GM12878 (cell line): ENCODE results near the gene COL5A3. TPM values are rescaled to one million over a fixed set of nuclear protein-coding genes. Genes with fewer than 3 reads are reported as not detected.

Experiments used
- ATAC-seq: fragments of 200-7000 bp; cut with Tn5 transposase; 3 replicates; pipeline ENCODE4 v1.9.1; 2020; ENCODE audit warnings: mild to moderate bottlenecking, moderate library complexity
- BruUV-seq: library from RNA; stranded (reverse); fragments of 400-500 nt; replicated peaks from 2 replicates; lab custom pipeline; 2021; lab: Mats Ljungman, UMichigan
- CTCF ChIA-PET: fragments of 300-600 bp; sonication (Branson Sonifier 250); formaldehyde crosslinking; extraction: SDS; loops from one replicate; lab custom pipeline; 2021; ENCODE audit warnings: inconsistent platforms; lab: Yijun Ruan, JAX
- POLR2A ChIA-PET: fragments of 350-600 bp; formaldehyde crosslinking; extraction: SDS; loops from one replicate; lab custom pipeline; 2021; ENCODE audit warnings: inconsistent platforms; lab: Charles Lee
- RAD21 ChIA-PET: fragments of 300-600 bp; sonication (Branson Sonifier 250); formaldehyde crosslinking; loops from one replicate; lab custom pipeline; 2023; ENCODE audit warnings: antibody characterized with exemption; ENCODE audit not compliant: unreplicated experiment; lab: Charles Lee
- SMC1A ChIA-PET: fragments of 300-600 bp; sonication (Branson Sonifier 250); formaldehyde crosslinking; loops from one replicate; lab custom pipeline; 2023; ENCODE audit not compliant: unreplicated experiment, uncharacterized antibody; lab: Charles Lee
- DNase-seq: peaks from one replicate; pipeline ENCODE4 v3.0.0-alpha.2; 2011; ENCODE audit warnings: low read depth, low spot score
- FAIRE-seq: peaks from 3 replicates; lab custom pipeline; 2011; peaks lifted over from hg19 to GRCh38; lab: Jason Lieb, UNC
- H2AFZ ChIP-seq: 2 replicates; pipeline ENCODE4 v1.6.0; 2011; ENCODE audit warnings: low read depth, low read length, control low read depth; ENCODE audit not compliant: control insufficient read depth
- H3K27ac ChIP-seq: 2 replicates; pipeline ENCODE4 v1.5.1; 2011; ENCODE audit warnings: control low read depth; ENCODE audit not compliant: control insufficient read depth, insufficient read depth
- H3K27me3 ChIP-seq, 2 experiments: replicated peaks in 1 of 2; 2 replicates each; pipeline versions ENCODE4 v1.6.0 to v1.6.1; 2011; ENCODE audit warnings: low read length in 1 of 2; ENCODE audit not compliant: control insufficient read depth in 2 of 2, insufficient read depth in 2 of 2
- H3K36me3 ChIP-seq, 2 experiments: 2 replicates each; pipeline ENCODE4 v1.5.1; 2011; ENCODE audit warnings: low read length in 1 of 2; ENCODE audit not compliant: control insufficient read depth in 2 of 2, insufficient read depth in 2 of 2
- H3K4me1 ChIP-seq: 2 replicates; pipeline ENCODE4 v1.6.1; 2011; ENCODE audit warnings: mild to moderate bottlenecking, low read length, moderate library complexity, mixed read lengths; ENCODE audit not compliant: control insufficient read depth, insufficient read depth
- H3K4me2 ChIP-seq: 2 replicates; pipeline ENCODE4 v1.6.0; 2011; ENCODE audit warnings: control low read depth; ENCODE audit not compliant: control insufficient read depth, insufficient read depth
- H3K4me3 ChIP-seq: fragments of 200-600 bp; sonication (generic); 2 replicates; pipeline ENCODE4 v1.5.1; 2016
- H3K79me2 ChIP-seq: 2 replicates; pipeline ENCODE4 v1.6.0; 2011; ENCODE audit warnings: low read length; ENCODE audit not compliant: control insufficient read depth, insufficient read depth
- H3K9ac ChIP-seq: 2 replicates; pipeline ENCODE4 v1.8.0; 2011; ENCODE audit warnings: low read length, control low read depth, mixed read lengths; ENCODE audit not compliant: control insufficient read depth, insufficient read depth
- H3K9me3 ChIP-seq: replicated peaks from 3 replicates; pipeline ENCODE4 v1.5.1; 2011; ENCODE audit warnings: mild to moderate bottlenecking, low read length; ENCODE audit not compliant: control insufficient read depth, insufficient read depth
- H4K20me1 ChIP-seq: 2 replicates; pipeline ENCODE4 v1.6.0; 2011; ENCODE audit not compliant: control insufficient read depth, insufficient read depth
- BHLHE40 ChIP-seq, 2 experiments: fragments of 450-650 bp in 1 of 2; IDR thresholded peaks; 2 replicates each; pipeline ENCODE4 v1.6.1; 2011 to 2017; ENCODE audit warnings: low read depth in 2 of 2, borderline replicate concordance in 1 of 2, improper control_type of control experiment in 1 of 2, low read length in 1 of 2, mild to moderate bottlenecking in 1 of 2
- CHD2 ChIP-seq: IDR thresholded peaks from 2 replicates; pipeline ENCODE4 v1.6.1; 2011; ENCODE audit warnings: low read depth, low read length, improper control_type of control experiment, borderline replicate concordance
- HSF1 ChIP-seq: fragments of 150-350 bp; IDR thresholded peaks from 2 replicates; pipeline ENCODE4 v1.6.1; 2014; ENCODE audit warnings: mild to moderate bottlenecking, low read depth, low read length
- POU2F2 ChIP-seq: IDR thresholded peaks from 3 replicates; pipeline ENCODE4 v1.6.1; 2011; ENCODE audit warnings: low read depth, mild to moderate bottlenecking, low read length, borderline replicate concordance
- RAD51 ChIP-seq: fragments of 450-650 bp; IDR thresholded peaks from 2 replicates; pipeline ENCODE4 v1.6.1; 2016; ENCODE audit warnings: moderate library complexity, mild to moderate bottlenecking, inconsistent platforms
- SMAD5 ChIP-seq: IDR thresholded peaks from 2 replicates; pipeline ENCODE4 v1.6.1; 2016; ENCODE audit warnings: antibody characterized with exemption, low read depth
- WGBS: methylation state at CpG from one replicate; pipeline ENCODE4 v1.1.6; 2016; ENCODE audit warnings: low lambda C conversion rate; ENCODE audit not compliant: insufficient replicate concordance, insufficient coverage; ENCODE audit errors: missing lambda C conversion rate; 5-methylcytosine and 5-hydroxymethylcytosine counted together
- in situ Hi-C: fragments of 300-500 bp; cut with MboI; formaldehyde crosslinking; loops from 9 replicates; pipeline ENCODE4 v1.14.3; 2018; ENCODE audit warnings: mixed read lengths
- intact Hi-C: fragments of 100-400 bp; cut with micrococcal nuclease; formaldehyde crosslinking; loops from one replicate; pipeline ENCODE4 v1.14.2; 2022; ENCODE audit not compliant: unreplicated experiment
- polyA plus RNA-seq, 11 experiments: library from polyadenylated mRNA; depleted of rRNA in 4 of 11; unstranded in 6 of 11; stranded (reverse) in 5 of 11; fragments of >200 nt; fragmentation: Nextera tagmentation in 4 of 11; fragmentation: Illumina TruSeq in 1 of 11; extraction: Ambion mirVana in 4 of 11; extraction: Trizol in 1 of 11; gene quantifications; 1 replicate in 1 of 11; 2 replicates in 10 of 11; pipeline versions ENCODE4 v1.2.1 to v1.2.3, GENCODE V29; 2011 to 2016; ENCODE audit warnings: inconsistent platforms in 2 of 11, missing spikeins in 2 of 11, low read depth in 1 of 11
- total RNA-seq, 4 experiments: library from RNA; depleted of rRNA in 3 of 4; stranded (reverse); fragments of >200 nt in 3 of 4; fragmentation: Illumina TruSeq in 1 of 4; extraction: Trizol in 1 of 4; gene quantifications; 2 replicates each; pipeline versions ENCODE4 v1.2.1 to v1.2.3, GENCODE V29; 2013 to 2021

Gene COL5A3
- total and polyA plus RNA-seq, 10 of the 15 experiments (the other 5 are each of a cell fraction or from before 2014, with no cell fraction given) = under 0.01 to 8.3 (median 0.10) TPM; not detected in 2

- Histone ChIP-seq H3K4me2 (peak overlapping the region; percentile 59), H2AFZ (no peak overlapping the region), H3K4me1 (no peaks in the 10 kb centered on the region), H3K27ac (no peak overlapping the region), H3K9ac (no peak overlapping the region), H3K9me3 (no peaks in the 10 kb centered on the region; the same call in 2 of the 3 replicates), H4K20me1 (no peaks in the 10 kb centered on the region), H3K36me3 (no peaks in the 10 kb centered on the region), H3K4me3 (no peak overlapping the region), H3K79me2 (no peaks in the 10 kb centered on the region), H3K27me3 (no peaks in the 10 kb centered on the region)
- intact Hi-C loops (no loop called here), in situ Hi-C loops (loop anchor here (5.0 kb wide), 1 partner anchor 320 kb away; no protein-coding TSS in a partner anchor)
- SMC1A ChIA-PET = interaction anchor here (0.9 kb wide), 1 partner anchor 64 kb away, joined by 3 read pairs; no protein-coding TSS in a partner anchor
- POLR2A ChIA-PET = no interaction called here
- FAIRE-seq (no peak), ATAC-seq (no peak), DNase-seq (no peak)
- TF ChIP-seq POU2F2 (peak; percentile 60; the same call in 1 of the 3 replicates), HSF1 (no peak), CHD2 (no peak)
- RAD21 ChIA-PET = no interaction called here
- BruUV-seq = no TSS peak
- CTCF ChIA-PET = no interaction called here
- WGBS = 4% methylated on average over 20 of the region's 20 CpGs
Measured at GRCh38 chr19:9937001-9937411, 73.3 kb downstream of the COL5A3 start.

GRCh38 chr19:9936326-9937000, 73.8 kb downstream of the COL5A3 start, which contains the start of gene OLFM2:
OLFM2 (minus strand) TSS chr19:9936515; CDS start chr19:9936366, 149 bp downstream.
- TF ChIP-seq RAD51 (peak; percentile 35; the same call in 1 of the 2 replicates), SMAD5 (no peak), BHLHE40 (IDR thresholded peaks at IDR 0.05; ENCODE audit: borderline replicate concordance in 1 of 2, low read depth in 2 of 2, low read length in 1 of 2) (peak; percentile 13 to 67; a peak in 3 of 4 replicates)
- POLR2A ChIA-PET = no interaction called here
- Histone ChIP-seq H2AFZ (no peak within 1 kb of the TSS), H3K79me2 (no peaks in the 10 kb centered on the region), H3K4me1 (no peaks in the 10 kb centered on the region), H3K9me3 (no peaks in the 10 kb centered on the region; the same call in 2 of the 3 replicates), H3K27me3 (no peaks in the 10 kb centered on the region), H3K4me2 (peak within 1 kb of the TSS; percentile 59), H3K4me3 (no peak within 1 kb of the TSS), H3K9ac (no peak within 1 kb of the TSS), H3K36me3 (no peaks in the 10 kb centered on the region), H4K20me1 (no peaks in the 10 kb centered on the region), H3K27ac (no peak within 1 kb of the TSS)
- ATAC-seq = no peak
- intact Hi-C loops = no loop called here
- SMC1A ChIA-PET = interaction anchor here (1.4 kb wide), 1 partner anchor 91 kb away, joined by 4 read pairs; no protein-coding TSS in a partner anchor
- RAD21 ChIA-PET = interaction anchor here (0.6 kb wide), 1 partner anchor 437 kb away, joined by 3 read pairs; no protein-coding TSS in a partner anchor
- no TSS peak for BruUV-seq
- no peak for FAIRE-seq
- in situ Hi-C loops = loop anchor here (5.0 kb wide), 1 partner anchor 321 kb away; no protein-coding TSS in a partner anchor
- CTCF ChIA-PET = interaction anchor here (1.5 kb wide), 1 partner anchor 63 kb away, joined by 9 read pairs; no protein-coding TSS in a partner anchor
- WGBS = 7% methylated on average over 13 of the region's 62 CpGs
- DNase-seq = no peak
